GM21825 (cell line): Measurements from ENCODE around the gene RTN4R.
A peak's percentile ranks its signal among the peaks of the same experiment; 100 is the strongest.

Experiments
- ATAC-seq: cut with Tn5 transposase; IDR thresholded peaks from one replicate; pipeline ENCODE4 v1.9.1; 2021; ENCODE audit warnings: mild to moderate bottlenecking, moderate library complexity; ENCODE audit not compliant: unreplicated experiment

The RTN4R gene

GRCh38 chr22:20243537-20244249 lies 24.4 kb downstream of the RTN4R start:
- no peak for ATAC-seq

- no peak for ATAC-seq
Observed at GRCh38 chr22:20243176-20243536, 25.0 kb downstream of the RTN4R start.

GRCh38 chr22:20242393-20243175 lies 25.5 kb downstream of the RTN4R start:
- no peak for ATAC-seq

- no peak for ATAC-seq
Observed at GRCh38 chr22:20241579-20242392, 26.3 kb downstream of the RTN4R start.

DNA sequence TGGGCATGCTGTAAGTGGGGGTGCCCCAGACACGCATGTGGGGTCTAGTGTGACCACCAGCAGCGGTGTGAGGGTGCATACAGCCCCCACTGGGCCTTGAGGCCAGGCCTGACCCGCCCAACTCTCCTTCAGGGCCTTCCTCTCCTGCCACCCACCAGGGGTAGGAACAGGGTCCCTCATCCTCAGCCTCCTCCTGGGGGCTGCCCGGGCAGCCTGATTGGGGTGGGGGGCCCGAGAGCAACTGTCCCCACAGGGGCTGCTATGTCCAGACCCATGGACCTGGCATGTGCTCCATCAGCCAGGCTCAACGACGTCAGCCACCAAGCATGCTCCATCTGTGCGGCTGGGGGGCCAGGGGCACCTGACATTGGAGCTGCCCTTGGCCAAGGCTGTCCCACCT lies 27.2 kb downstream of the RTN4R start:
- no peak for ATAC-seq

- ATAC-seq, result no peak
Observed at GRCh38 chr22:20240447-20240764, 27.7 kb downstream of the RTN4R start.

- ATAC-seq, result no peak
Observed at GRCh38 chr22:20239676-20240446, 28.3 kb downstream of the RTN4R start.

DNA sequence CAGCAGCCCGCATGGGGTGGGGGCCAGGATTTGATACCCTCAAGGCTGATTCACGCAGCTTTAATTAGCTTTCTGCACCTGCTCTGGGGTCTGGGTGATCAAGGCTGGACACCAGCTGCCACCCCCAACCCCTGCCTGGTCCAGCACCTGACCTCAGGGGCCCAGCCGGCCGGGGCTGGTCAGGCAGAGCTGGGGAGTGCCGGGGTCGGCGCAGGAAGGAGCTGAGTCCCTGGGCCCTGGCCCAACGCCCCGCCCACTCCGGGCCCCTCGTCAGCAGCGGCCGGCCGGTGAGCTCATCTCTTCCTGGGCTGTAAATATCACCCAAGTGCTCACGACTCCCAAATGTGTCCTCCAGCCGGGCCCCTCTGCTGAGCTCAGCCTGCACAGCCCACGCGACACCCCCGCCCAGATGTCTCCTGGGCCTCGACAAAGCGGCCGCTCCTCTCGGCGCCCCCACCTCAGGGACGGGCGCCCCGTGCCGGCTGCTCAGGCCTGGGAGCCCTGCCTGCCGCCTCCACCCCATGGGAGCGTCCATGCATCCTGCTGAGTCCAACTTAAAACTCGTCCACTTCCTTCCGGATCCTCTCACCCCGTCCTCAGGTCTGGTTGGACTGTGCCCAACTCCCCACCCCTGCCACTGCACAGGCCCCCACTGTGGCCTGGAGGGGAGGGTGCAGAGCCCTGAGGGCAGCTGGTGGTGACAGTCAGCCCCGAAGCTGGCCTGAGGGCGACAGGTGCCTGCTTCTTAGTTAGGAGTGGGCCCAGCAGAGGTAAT lies 29.0 kb downstream of the RTN4R start:
- no peak for ATAC-seq

- peak; percentile 57 for ATAC-seq
Observed at GRCh38 chr22:20238536-20238900, 29.6 kb downstream of the RTN4R start.

DNA sequence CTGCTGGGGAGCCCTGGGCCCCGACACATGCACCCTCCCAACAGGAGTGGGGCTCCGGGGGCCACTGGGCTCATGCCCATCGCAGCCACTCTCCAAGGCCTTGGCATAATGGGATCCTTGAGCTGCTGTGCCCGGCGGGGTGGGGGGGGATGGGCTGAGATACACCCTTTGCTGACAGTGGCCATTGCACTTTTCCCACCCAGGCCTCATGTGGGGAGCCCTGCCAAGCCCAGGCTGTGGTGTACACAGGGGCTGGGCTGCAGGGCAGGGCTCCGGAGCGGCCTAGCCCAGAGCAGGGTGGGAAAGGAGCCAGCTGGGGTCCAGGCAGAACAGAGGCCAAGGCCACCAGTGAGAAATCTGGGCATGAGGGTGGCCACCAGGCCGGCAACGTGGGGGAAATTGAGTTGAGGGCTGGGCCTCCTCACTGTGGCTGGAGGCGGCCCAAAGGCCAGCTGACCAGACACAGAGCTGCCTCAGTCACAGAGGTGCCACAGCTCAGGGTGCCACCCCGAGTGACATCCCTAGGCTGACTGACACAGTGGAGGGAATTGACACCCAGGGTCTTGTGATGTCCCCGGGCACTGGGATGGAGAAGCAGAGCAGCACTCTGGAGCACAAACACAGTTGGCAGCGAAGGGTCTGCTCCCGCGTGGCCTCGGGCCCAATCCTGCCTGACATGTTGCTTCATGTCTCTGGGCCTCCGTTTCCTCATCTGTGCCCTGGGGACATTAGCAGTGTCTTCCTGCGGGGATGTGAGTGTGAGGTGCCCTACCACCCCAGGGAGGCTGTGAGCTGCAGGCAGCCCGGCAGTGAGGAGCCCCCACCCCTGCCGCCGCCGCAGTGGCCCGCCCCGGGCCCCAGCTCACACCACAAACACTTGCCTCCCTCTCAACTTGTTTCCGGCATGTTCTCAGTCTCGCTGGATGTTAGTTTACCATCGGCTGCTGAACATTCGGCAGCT lies 30.4 kb downstream of the RTN4R start:
- ATAC-seq, result peak; percentile 13

DNA sequence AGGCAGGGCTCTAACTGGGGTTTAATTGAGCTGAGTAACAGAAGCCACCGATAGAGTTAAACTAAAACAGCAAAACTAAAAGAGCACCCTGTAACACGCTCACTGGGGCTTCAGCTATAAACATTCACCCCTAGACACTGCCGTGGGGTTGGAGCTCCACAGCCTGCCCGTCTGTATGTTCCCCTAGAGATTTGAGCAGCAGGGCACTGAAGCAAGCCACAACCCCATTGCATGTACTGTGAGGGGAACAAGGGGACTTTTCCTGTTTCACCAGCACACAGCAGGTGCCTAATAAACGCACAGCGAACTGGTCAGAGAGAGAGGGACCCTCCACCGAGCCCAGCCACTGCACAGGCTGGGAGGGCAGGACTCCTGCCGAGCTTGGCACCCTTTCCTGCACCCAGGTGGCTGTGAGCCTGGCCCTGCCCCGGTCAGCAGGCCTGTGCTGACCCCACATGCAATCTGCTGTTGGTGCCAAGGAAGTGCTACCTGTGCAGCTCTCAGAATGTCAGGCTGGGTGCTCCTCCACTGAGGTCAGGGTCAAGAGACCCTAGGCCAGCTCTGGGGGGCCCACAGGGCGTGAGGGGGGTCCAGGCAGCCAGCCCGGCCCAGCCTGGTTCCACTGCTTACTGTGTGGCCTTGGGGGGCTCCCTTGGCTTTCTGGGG lies 31.9 kb downstream of the RTN4R start:
- no peak for ATAC-seq

DNA sequence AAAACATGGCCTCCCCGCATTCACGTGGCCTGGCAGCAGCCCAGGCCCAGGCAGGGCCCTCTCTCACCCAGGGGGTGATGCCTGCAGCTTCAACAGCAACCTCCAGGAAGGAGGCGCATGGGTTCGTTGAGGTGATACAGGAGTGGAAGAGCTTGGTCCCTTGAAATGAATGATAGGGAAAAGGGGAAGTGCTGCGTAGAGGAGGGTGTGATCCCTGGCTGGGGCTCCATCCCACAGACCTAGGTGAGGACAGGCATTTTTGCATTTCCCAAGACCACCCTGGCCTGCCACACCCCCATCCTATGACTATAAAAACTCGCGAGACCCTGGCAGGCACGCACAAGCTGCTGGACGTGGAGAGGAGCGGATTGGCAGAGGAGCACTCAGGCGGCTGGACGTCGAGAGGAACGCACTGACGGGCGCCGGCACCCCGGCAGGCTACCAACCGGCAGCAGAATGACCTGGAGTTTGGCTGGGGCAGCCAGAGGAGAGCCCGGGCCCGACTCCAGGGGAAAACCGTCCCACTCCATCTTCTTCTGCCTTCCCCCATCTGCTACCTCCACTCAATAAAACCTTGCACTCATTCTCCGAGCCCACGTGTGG lies 32.6 kb downstream of the RTN4R start:
- no peak for ATAC-seq

GRCh38 chr22:20234760-20235388 lies 33.2 kb downstream of the RTN4R start:
- no peak for ATAC-seq

DNA sequence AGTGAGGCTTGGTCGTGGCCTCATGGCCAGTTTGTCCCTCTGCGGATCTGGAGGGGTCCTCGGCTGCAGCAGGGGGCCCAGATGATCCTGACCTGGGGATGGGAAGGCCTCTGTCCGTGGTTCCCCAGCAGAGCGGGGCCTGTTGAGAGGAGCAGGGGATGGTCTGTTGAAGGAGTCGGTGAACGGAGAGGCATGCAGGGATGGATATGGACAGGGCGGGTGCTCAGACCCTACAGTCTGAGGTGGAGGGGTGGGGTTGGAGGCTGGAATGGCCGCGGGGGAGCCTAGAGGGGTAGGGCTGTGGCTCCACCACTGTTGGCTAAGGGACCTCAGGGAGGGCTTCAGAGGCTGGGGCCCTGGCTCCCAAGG lies 33.8 kb downstream of the RTN4R start:
- no peak for ATAC-seq

- ATAC-seq, result no peak
Observed at GRCh38 chr22:20233351-20234313, 34.5 kb downstream of the RTN4R start.

DNA sequence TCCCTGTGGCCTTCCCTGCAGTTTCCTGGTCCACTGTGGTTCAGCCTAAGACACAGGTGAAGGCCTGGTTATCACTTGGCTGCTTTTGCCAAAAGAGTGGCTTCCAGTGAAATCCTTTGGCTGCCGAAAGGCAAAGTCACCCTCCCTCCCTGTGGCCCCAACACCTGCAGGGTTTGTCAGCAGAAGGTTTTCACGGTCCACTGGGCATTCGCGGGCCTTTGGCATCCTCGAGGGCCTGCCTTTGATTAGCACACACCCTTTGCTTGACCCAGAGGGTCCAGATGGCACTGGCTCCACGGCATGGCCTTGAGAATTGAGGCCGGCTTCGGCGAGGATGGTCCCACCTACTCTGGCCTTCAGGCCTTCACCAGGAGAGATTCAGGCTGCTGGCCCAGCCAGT lies 35.3 kb downstream of the RTN4R start:
- ATAC-seq, result no peak

- no peak for ATAC-seq
Observed at GRCh38 chr22:20232237-20232598, 35.9 kb downstream of the RTN4R start.
